Measurements from ENCODE around the gene MEGF11.
"Not testable (repeated sequence)": the region's sequence is repeated elsewhere in the genome, so short reads cannot be mapped to it uniquely, and the experiment has no call there.

The MEGF11 gene

DNA sequence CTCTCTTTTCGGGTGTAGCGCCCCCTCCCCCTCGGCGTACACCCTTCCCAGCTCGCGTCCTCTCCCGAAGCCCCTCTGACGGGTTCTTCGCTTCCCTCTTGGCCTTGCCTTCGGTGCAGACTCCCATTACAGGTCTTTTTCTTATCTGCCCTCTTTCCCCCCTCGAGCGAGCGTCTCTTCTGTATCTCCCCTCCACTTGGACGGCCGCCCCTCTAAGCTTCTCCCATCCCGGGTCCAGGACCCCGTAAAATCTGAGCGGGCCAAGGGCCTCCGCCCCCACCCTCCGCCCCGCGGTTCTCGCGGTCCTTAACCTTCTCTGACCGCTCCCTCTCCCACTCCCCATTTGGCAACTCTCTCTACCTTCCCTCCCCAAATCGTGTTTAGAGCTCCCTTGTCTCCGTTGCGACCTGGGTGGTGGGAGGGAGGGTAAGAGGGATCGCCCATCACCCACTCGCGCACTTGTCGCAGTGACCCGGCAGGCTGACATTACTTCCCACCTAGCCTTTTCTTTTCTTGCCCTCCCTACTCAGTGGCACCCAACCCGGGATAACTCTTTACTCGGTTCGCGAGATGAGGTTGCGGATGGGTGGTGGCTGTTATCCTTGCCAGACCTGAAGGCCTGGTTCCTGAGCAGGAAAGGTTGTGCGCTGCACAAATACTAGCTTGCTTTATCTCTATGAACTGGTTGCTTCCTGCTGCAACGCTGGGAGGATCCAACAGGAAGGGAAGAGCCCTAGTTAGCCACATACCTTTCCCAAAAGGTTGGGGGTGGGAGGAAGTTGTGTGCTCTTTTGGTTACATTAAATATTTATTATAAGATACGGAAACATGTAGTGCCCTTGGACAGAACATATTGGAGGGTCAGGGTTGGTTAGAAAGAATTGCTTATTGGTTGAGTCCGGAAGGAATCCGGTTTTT is 383.3 kb downstream of the MEGF11 start:
- DNase-seq = no peak

GRCh38 chr15:65869126-65869953 is 384.2 kb downstream of the MEGF11 start, which contains the start of gene RAB11A:
Gene RAB11A (plus strand): TSS chr15:65869491. CDS start chr15:65869586, 95 bp downstream.
- DNase-seq = peak; percentile 76 to 85

DNA sequence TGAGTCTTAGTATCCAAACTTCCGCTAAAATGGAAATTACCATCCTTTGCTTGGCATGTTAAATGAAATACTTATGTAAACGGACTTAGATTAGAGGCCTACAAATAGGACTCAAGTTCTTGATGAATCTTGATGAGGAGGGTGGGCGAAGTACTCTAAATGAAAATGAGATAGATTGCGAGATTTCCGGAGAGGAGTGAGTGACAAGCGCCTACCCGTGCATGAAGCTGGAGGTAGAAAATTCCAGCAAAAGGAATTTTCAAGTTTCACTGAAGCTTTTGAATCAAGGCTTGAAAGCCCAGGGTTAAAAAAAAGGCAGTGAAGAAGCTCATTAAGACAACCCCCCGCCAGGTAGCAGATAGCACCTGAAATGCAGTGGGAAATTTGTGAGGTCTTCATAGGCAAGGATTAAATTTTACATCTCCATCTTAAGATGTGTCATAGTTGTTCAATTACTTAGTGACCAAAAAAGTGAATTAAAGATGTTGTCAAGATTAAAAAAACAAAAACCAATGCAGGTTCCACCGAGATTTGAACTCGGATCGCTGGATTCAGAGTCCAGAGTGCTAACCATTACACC is 384.9 kb downstream of the MEGF11 start:
- no peak for DNase-seq

DNA sequence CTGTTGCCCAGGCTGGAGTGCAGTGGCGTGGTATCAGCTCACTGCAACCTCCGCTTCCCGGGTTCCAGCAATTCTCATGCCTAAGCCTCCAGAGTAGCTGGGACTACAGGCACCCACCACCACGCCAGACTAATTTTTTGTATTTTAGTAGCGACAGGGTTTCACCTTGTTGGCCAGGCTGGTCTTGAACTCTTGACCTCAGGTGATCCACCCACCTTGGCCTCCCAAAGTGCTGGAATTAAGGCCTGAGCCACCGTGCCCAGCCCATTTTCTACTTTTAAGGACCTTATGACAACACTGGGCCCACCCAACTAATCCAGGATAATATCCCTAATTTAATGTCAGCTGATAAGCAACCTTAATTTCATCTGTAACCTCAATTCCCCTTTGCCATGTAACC is 385.6 kb downstream of the MEGF11 start:
- not testable (repeated sequence) for DNase-seq

DNA sequence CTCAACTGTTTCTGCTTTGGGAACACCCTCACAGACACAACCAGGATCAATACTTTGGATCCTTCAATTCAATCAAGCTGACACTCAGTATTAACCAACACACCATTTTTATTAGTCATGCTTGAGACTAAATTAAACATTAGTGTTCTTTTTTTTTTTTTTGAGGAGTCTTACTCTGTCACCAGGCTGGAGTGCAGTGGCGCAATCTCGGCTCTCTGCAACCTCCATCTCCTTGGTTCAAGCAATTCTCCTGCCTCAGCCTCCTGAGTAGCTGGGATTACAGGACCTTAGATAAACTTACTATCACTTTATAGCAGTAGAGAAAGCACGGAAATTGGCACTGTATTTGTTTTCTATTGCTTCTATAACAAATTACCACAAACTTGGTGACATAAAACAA is 386.3 kb downstream of the MEGF11 start:
- DNase-seq = no peak

DNA sequence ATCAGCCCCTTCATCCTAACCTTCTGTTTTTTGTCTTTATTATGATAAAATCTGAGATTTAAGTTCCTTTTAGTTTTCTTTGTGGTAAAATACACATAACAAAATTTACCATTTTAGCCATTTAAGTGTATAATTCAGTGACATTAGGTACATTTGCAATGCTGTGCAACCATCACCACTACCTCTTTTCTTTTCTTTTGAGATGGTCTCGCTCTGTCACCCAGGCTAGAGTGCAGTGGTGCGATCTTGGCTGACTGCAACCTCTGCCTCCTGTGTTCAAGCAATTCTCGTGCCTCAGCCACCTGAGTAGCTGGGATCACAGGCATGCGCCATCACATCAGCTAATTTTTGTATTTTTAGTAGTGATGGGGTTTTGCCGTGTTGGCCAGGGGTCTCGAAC is 390.4 kb downstream of the MEGF11 start:
- no peak for DNase-seq

- no peak for DNase-seq
Observed at GRCh38 chr15:65862682-65863081, 390.9 kb downstream of the MEGF11 start.

- no peak for DNase-seq
Observed at GRCh38 chr15:65857718-65858402, 395.7 kb downstream of the MEGF11 start.

DNA sequence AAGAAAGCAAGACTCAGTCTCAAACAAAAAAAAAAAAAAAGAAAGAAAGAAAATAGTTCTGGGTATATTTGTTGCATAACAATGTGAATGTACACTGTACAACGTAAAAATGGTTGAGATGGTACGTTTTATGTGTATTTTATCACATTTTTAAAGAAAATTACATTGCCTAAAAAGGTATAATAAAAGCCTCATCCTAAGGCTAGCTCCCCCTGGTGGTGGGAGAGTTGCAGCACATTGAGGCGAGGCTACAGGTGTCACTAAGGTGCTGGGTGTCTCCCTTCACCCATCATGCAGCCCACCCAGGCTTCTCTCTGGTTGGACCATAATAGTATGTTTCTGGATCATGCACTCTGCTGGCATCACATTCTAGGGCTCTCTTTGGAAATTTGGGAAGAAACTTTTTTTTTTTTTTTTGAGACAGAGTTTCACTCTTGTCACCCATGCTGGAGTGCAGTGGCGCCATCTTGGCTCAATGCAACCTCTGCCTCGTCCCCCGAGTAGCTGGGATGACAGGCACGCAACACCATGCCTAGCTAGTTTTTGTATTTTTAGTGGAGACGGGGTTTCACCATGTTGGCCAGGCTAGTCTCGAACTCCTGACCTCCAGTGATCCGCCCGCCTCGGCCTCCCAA is 396.6 kb downstream of the MEGF11 start:
- peak in 1 of 2 experiments; percentile 8 for DNase-seq

DNA sequence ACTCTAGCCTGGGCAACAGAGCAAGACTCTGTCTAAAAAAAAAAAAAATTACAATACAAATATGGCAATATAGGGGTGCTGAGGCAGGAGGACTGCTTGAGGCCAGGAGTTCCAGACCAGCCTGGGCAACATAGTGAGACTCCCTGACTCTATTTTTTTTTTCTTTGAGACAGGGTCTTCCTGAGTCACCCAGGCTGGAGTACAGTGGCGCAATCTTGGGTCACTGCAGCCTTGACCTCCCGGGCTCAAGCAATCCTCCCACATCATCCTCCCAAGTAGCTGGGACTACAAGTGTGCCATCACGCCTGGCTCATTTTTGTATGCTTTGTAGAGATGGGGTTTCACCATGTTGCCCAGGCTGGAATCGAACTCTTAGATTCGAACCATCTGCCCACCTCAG is 401.6 kb downstream of the MEGF11 start:
- no peak for DNase-seq

DNA sequence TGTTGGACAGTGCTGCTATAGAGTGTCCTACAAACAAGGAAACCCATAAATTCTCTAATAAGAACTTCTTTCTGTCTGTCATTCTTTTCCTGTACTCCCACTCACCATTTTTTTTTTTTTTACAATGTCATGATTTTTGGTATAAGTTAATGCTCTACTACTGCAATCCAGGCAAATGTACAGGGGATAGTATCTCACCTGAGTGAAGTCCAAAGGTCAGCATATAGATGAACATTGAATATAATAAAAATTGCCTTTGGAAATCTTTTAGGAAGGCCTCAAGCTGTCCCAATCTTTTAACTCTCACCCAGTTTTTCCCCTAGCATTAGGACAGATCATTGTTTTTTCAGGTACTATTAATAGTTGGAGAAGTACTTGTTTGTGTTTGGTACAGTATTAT is 405.6 kb downstream of the MEGF11 start:
- DNase-seq = no peak

DNA sequence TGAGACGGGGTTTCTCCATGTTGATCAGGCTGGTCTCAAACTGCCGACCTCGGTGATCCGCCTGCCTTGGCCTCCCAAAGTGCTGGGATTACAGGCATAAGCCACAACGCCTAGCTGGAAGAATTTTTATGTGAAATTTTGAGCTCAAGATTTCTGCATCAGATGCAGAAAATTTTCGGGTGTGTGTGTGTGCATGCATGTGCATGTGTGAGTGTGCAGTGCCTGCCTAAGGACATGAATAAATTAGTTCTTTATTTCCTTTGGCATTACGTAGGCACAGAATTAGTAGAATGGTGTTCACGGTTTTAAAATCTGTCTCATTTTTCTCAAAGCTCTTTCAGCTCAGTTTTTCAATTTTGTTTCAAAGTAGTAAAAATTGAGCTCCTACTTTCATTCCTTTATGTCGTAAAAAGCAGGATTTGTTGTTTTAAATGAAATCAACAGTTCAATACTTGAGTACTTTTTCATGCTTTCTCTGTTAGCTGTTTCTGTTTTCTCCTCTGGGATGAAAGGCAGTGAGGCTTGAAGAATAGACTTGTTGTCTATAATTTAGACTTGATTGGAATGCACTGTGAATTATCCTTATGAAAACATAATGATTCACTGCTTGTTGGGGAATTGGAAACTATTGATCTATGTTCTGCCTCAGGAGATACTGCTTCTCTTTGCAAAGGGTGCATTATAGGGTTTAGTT is 407.6 kb downstream of the MEGF11 start:
- no peak for DNase-seq
